Kidney epithelial cell (primary cell): ENCODE results near the gene SETBP1. TPM values are rescaled to one million over a fixed set of nuclear protein-coding genes. Genes with fewer than 3 reads are reported as not detected.

Source experiments
- DNase-seq: peaks from one replicate; pipeline ENCODE4 v3.0.0-alpha.2; 2010; ENCODE audit warnings: low read depth
- H3K27me3 ChIP-seq: 2 replicates; pipeline ENCODE4 v1.6.0; 2011; ENCODE audit warnings: low read length; ENCODE audit not compliant: control insufficient read depth, insufficient read depth
- H3K36me3 ChIP-seq: 2 replicates; pipeline ENCODE4 v1.5.1; 2011; ENCODE audit warnings: low read length; ENCODE audit not compliant: control insufficient read depth, insufficient read depth
- H3K4me3 ChIP-seq: 2 replicates; pipeline ENCODE4 v1.5.1; 2011; ENCODE audit warnings: low read depth, mild to moderate bottlenecking, control low read depth, low read length
- CTCF ChIP-seq: IDR thresholded peaks from 2 replicates; pipeline ENCODE4 v1.5.1; 2011; ENCODE audit warnings: mild to moderate bottlenecking, moderate library complexity, low read length, control low read depth, inconsistent platforms; ENCODE audit not compliant: insufficient read depth, poor library complexity, severe bottlenecking
- total RNA-seq: library from RNA; depleted of rRNA; stranded (reverse); fragments of >200 nt; gene quantifications from 2 replicates; pipeline ENCODE4 v1.2.3, GENCODE V29; 2015

The SETBP1 gene
- total RNA-seq, 1 donor from 2014 or later, result 2.9 TPM

GRCh38 chr18:44870631-44871502 is 190.2 kb downstream of the SETBP1 start:
- TF ChIP-seq CTCF, result no peak
- Histone ChIP-seq H3K36me3 (no peaks in the 10 kb centered on the region), H3K27me3 (no peaks in the 10 kb centered on the region), H3K4me3 (no peak overlapping the region)
- no peak for DNase-seq

GRCh38 chr18:44871771-44872170 is 191.1 kb downstream of the SETBP1 start:
- H3K4me3 ChIP-seq, result no peak overlapping the region
- no peak for TF ChIP-seq CTCF
- H3K27me3 ChIP-seq, result no peaks in the 10 kb centered on the region
- DNase-seq, result no peak
- no peaks in the 10 kb centered on the region for H3K36me3 ChIP-seq

- no peak for DNase-seq
- Histone ChIP-seq H3K4me3 (no peak overlapping the region), H3K36me3 (no peaks in the 10 kb centered on the region), H3K27me3 (no peaks in the 10 kb centered on the region)
- no peak for TF ChIP-seq CTCF
Observed at GRCh38 chr18:44876024-44876423, 195.3 kb downstream of the SETBP1 start.

GRCh38 chr18:44876755-44877154 is 196.1 kb downstream of the SETBP1 start:
- Histone ChIP-seq H3K4me3 (no peak overlapping the region), H3K27me3 (no peaks in the 10 kb centered on the region), H3K36me3 (no peaks in the 10 kb centered on the region)
- DNase-seq, result no peak
- TF ChIP-seq CTCF, result no peak

- H3K27me3 ChIP-seq, result no peaks in the 10 kb centered on the region
- TF ChIP-seq CTCF, result no peak
- DNase-seq, result no peak
- H3K4me3 ChIP-seq, result no peak overlapping the region
- no peaks in the 10 kb centered on the region for H3K36me3 ChIP-seq
Observed at GRCh38 chr18:44878335-44878734, 197.6 kb downstream of the SETBP1 start.

GRCh38 chr18:44880170-44880569 is 199.5 kb downstream of the SETBP1 start:
- H3K4me3 ChIP-seq, result no peak overlapping the region
- TF ChIP-seq CTCF, result no peak
- H3K36me3 ChIP-seq, result no peaks in the 10 kb centered on the region
- H3K27me3 ChIP-seq, result no peaks in the 10 kb centered on the region
- DNase-seq, result no peak
